ENCODE measurements around the gene LRMDA. TPM values are rescaled to one million over a fixed set of nuclear protein-coding genes. Genes with fewer than 3 reads are reported as not detected.

The LRMDA gene
- total RNA-seq, 1 experiment from 2014 or later: 1.2 TPM

GRCh38 chr10:75492173-75492925 is 60.9 kb downstream of the LRMDA start:
- H3K4me2 ChIP-seq (ENCODE audit: low read length): no peak overlapping the region
- H3K36me3 ChIP-seq (ENCODE audit: low read depth, low read length): no peaks in the 10 kb centered on the region
- H2AFZ ChIP-seq (ENCODE audit: low read length): no peak overlapping the region
- no peaks in the 10 kb centered on the region for H3F3A ChIP-seq (ENCODE audit: low read length, unreplicated experiment)
- no peaks in the 10 kb centered on the region for H3K9me3 ChIP-seq (ENCODE audit: low read length)
- H3K9ac ChIP-seq (ENCODE audit: low read length): no peak overlapping the region
- no peak for ATAC-seq
- intact Hi-C loops (cut with micrococcal nuclease): no loop called here
- H4K20me1 ChIP-seq (ENCODE audit: low read length): no peaks in the 10 kb centered on the region
- no peaks in the 10 kb centered on the region for H3K79me2 ChIP-seq (ENCODE audit: low read length)
- DNase-seq: no peak
- ChIA-PET POLR2A (ENCODE audit: unreplicated experiment) (no interaction called here), CTCF (no interaction called here)
- no peak overlapping the region for H3K4me3 ChIP-seq (ENCODE audit: low read length)
- BruUV-seq (replicated peaks): no TSS peak
- no peak overlapping the region for H3K27ac ChIP-seq (ENCODE audit: low read length)
- no peaks in the 10 kb centered on the region for H3K9me2 ChIP-seq (replicated peaks; ENCODE audit: low read length)
- H3K4me1 ChIP-seq (ENCODE audit: insufficient read depth, low read length): no peaks in the 10 kb centered on the region
- H3K27me3 ChIP-seq (ENCODE audit: low read length): peaks cover 50% of the 10 kb centered on the region
- TF ChIP-seq EZH2 (IDR thresholded peaks at IDR 0.05; ENCODE audit: low read length, unreplicated experiment): no peak
- no peak for TF ChIP-seq CTCF (conservative IDR thresholded peaks at IDR 0.05; ENCODE audit: low read depth, low read length)
- no peak for TF ChIP-seq EZH2phosphoT487 (IDR thresholded peaks at IDR 0.05; ENCODE audit: borderline replicate concordance, low read length)

- Histone ChIP-seq H3K9me3 (ENCODE audit: low read length) (no peaks in the 10 kb centered on the region), H3K79me2 (ENCODE audit: low read length) (no peaks in the 10 kb centered on the region), H3K27ac (ENCODE audit: low read length) (no peak overlapping the region), H3K4me3 (ENCODE audit: low read length) (no peak overlapping the region), H4K20me1 (ENCODE audit: low read length) (no peaks in the 10 kb centered on the region), H2AFZ (ENCODE audit: low read length) (no peak overlapping the region), H3F3A (ENCODE audit: low read length, unreplicated experiment) (no peaks in the 10 kb centered on the region), H3K9ac (ENCODE audit: low read length) (no peak overlapping the region), H3K4me2 (ENCODE audit: low read length) (no peak overlapping the region), H3K27me3 (ENCODE audit: low read length) (peaks cover 61% of the 10 kb centered on the region), H3K4me1 (ENCODE audit: insufficient read depth, low read length) (no peaks in the 10 kb centered on the region), H3K36me3 (ENCODE audit: low read depth, low read length) (no peaks in the 10 kb centered on the region), H3K9me2 (replicated peaks; ENCODE audit: low read length) (no peaks in the 10 kb centered on the region)
- DNase-seq: no peak
- TF ChIP-seq CTCF (conservative IDR thresholded peaks at IDR 0.05; ENCODE audit: low read depth, low read length): no peak
- no peak for TF ChIP-seq EZH2 (IDR thresholded peaks at IDR 0.05; ENCODE audit: low read length, unreplicated experiment)
- TF ChIP-seq EZH2phosphoT487 (IDR thresholded peaks at IDR 0.05; ENCODE audit: borderline replicate concordance, low read length): no peak
- no TSS peak for BruUV-seq (replicated peaks)
- POLR2A ChIA-PET (ENCODE audit: unreplicated experiment): no interaction called here
- intact Hi-C loops (cut with micrococcal nuclease): no loop called here
- CTCF ChIA-PET: no interaction called here
- ATAC-seq: no peak
Measured at GRCh38 chr10:75493464-75493863, 62.0 kb downstream of the LRMDA start.

GRCh38 chr10:75495434-75496190 is 64.2 kb downstream of the LRMDA start:
- DNase-seq (no peak), ATAC-seq (no peak)
- H2AFZ ChIP-seq (ENCODE audit: low read length): no peak overlapping the region
- no peaks in the 10 kb centered on the region for H3K9me2 ChIP-seq (replicated peaks; ENCODE audit: low read length)
- H3K4me1 ChIP-seq (ENCODE audit: insufficient read depth, low read length): no peaks in the 10 kb centered on the region
- H3F3A ChIP-seq (ENCODE audit: low read length, unreplicated experiment): no peaks in the 10 kb centered on the region
- no peak overlapping the region for H3K9ac ChIP-seq (ENCODE audit: low read length)
- H3K27me3 ChIP-seq (ENCODE audit: low read length): peaks cover 55% of the 10 kb centered on the region; the same call in 1 of the 2 replicates
- H3K27ac ChIP-seq (ENCODE audit: low read length): no peak overlapping the region
- BruUV-seq (replicated peaks): no TSS peak
- no peaks in the 10 kb centered on the region for H4K20me1 ChIP-seq (ENCODE audit: low read length)
- no peaks in the 10 kb centered on the region for H3K9me3 ChIP-seq (ENCODE audit: low read length)
- ChIA-PET POLR2A (ENCODE audit: unreplicated experiment) (no interaction called here), CTCF (no interaction called here)
- TF ChIP-seq EZH2 (IDR thresholded peaks at IDR 0.05; ENCODE audit: low read length, unreplicated experiment): no peak
- no peak for TF ChIP-seq CTCF (conservative IDR thresholded peaks at IDR 0.05; ENCODE audit: low read depth, low read length)
- TF ChIP-seq EZH2phosphoT487 (IDR thresholded peaks at IDR 0.05; ENCODE audit: borderline replicate concordance, low read length): no peak
- H3K36me3 ChIP-seq (ENCODE audit: low read depth, low read length): no peaks in the 10 kb centered on the region
- intact Hi-C loops (cut with micrococcal nuclease): no loop called here
- no peaks in the 10 kb centered on the region for H3K79me2 ChIP-seq (ENCODE audit: low read length)
- H3K4me2 ChIP-seq (ENCODE audit: low read length): no peak overlapping the region
- H3K4me3 ChIP-seq (ENCODE audit: low read length): no peak overlapping the region
